Coronary artery (tissue), 2 donors: Measurements from ENCODE around the gene HMGCR.
"Not testable (repeated sequence)": the region's sequence is repeated elsewhere in the genome, so short reads cannot be mapped to it uniquely, and the experiment has no call there.

Experiments
- DNase-seq: peaks from one replicate; pipeline ENCODE4 v3.0.0-alpha.2; 2017; ENCODE audit warnings: low spot score
- H3K27ac ChIP-seq, 2 donors: fragments of 200-600 bp; sonication (generic); one replicate each; pipeline ENCODE4 v1.5.1; 2016 to 2019
- H3K4me3 ChIP-seq: fragments of 200-600 bp; sonication (generic); 2 replicates; pipeline ENCODE4 v1.5.1; 2016; ENCODE audit warnings: mild to moderate bottlenecking, moderate library complexity
- TF ChIP-seq, protein P1 (sequence below): fragments of 200-600 bp; sonication (generic); IDR thresholded peaks from one replicate; pipeline ENCODE4 v1.5.1; 2019; ENCODE audit warnings: antibody characterized with exemption

Gene HMGCR

DNA sequence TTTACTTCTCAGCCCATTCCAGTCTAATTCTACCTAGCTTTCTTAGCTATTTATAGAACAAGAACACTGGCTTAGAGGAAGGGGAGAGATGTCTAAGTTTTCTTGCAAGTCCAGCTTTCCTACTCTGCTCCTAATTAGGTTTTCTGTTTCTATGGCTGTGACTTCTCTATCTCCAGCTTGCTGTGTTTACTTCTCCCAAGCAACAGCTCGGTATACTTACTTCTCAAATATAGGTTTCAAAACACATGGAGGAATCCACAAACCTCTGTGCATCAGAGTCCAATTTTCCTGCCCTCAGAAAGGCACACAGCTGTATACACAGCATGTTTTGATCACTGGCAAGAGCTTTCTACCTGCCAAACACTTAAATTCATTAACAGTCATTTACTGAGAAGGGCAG is 17.4 kb upstream of the HMGCR start:
- no peak overlapping the region for H3K27ac ChIP-seq

DNA sequence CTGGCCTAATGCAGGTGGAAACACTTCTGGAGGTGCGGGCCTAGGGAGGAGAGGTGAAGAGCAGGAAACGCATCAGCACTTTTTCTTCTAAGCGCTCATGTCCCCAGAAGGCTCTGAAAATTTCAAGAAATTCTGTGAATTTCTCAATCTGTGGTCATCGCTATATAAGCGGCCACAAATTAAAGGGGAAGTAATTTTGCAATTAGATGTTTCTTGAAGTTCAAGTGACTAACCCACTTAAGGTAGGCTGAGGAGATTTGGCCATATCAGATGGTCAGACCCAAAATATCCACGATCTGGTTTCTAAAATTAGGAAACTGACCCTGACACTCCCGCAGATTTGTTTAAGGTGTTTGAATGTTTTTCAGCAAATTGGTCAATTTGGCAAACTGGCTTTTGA is 16.6 kb upstream of the HMGCR start:
- TF ChIP-seq, protein P1, sequence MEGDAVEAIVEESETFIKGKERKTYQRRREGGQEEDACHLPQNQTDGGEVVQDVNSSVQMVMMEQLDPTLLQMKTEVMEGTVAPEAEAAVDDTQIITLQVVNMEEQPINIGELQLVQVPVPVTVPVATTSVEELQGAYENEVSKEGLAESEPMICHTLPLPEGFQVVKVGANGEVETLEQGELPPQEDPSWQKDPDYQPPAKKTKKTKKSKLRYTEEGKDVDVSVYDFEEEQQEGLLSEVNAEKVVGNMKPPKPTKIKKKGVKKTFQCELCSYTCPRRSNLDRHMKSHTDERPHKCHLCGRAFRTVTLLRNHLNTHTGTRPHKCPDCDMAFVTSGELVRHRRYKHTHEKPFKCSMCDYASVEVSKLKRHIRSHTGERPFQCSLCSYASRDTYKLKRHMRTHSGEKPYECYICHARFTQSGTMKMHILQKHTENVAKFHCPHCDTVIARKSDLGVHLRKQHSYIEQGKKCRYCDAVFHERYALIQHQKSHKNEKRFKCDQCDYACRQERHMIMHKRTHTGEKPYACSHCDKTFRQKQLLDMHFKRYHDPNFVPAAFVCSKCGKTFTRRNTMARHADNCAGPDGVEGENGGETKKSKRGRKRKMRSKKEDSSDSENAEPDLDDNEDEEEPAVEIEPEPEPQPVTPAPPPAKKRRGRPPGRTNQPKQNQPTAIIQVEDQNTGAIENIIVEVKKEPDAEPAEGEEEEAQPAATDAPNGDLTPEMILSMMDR: no peak
- H3K4me3 ChIP-seq: no peak overlapping the region
- DNase-seq: no peak
- no peak overlapping the region for H3K27ac ChIP-seq

More for the DNA sequence above, 17.4 kb upstream of the HMGCR start:
- TF ChIP-seq, protein P1: no peak
- no peak overlapping the region for H3K4me3 ChIP-seq
- no peak for DNase-seq

DNA sequence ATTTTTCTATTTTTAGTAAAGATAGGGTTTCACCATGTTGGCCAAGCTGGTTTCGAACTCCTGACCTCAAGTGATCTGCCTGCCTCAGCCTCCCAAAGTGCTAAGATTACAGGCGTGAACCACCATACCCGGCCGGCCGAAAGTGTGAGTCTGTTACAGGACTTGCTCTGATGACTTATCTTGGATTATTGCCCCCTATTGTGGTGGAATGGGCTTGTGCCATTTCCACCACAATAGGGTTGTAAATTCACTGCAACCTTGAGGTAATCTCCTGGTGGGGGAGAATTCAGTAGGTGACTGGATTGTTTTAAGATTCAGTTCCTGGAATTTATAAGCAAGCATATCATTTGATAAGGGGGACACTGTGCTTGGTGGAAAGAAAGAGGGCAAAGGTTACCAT is 15.0 kb upstream of the HMGCR start:
- DNase-seq: no peak
- Histone ChIP-seq H3K4me3 (no peak overlapping the region), H3K27ac (no peak overlapping the region)
- TF ChIP-seq, protein P1: no peak

DNA sequence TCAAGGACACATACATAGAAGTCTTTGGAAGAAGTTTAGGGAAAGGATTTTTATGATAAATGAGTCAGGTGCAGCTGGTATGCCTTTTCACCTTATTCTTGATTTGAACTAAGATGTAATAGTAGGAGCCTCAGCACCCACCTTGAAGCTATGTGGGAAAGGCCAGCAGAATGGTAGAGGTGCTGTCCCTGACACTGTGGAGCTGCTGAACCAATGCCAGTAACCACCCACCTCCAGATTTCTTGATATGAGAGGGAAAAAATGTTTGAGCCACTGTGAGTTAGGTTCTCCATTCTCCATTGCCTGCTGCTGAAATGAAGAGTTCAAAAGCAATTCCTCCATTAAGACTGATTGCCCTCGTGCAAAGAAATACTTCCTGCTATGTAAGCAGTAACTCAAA is 12.2 kb upstream of the HMGCR start:
- no peak overlapping the region for H3K27ac ChIP-seq
- H3K4me3 ChIP-seq: no peak overlapping the region
- TF ChIP-seq, protein P1: no peak
- no peak for DNase-seq

DNA sequence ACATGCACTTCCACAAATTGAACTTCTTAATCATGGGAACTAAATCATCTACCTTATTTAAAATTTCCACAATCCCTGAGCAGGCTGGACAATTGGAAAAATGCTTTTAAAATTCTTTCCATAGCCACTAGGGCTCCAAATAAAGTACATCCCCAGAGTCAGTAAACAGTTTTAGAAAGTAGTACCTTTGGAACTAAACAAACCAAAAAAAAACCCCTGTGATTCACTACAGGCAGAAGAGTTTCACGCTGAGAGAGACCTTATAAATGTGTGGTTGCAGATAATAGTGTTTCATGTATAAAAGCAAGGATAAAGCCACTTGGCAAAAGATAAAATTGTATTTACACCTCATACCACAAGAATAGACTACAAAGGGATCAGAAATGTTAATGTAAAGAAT is 11.8 kb upstream of the HMGCR start:
- no peak overlapping the region for H3K4me3 ChIP-seq
- no peak overlapping the region for H3K27ac ChIP-seq
- no peak for DNase-seq
- TF ChIP-seq, protein P1: no peak

DNA sequence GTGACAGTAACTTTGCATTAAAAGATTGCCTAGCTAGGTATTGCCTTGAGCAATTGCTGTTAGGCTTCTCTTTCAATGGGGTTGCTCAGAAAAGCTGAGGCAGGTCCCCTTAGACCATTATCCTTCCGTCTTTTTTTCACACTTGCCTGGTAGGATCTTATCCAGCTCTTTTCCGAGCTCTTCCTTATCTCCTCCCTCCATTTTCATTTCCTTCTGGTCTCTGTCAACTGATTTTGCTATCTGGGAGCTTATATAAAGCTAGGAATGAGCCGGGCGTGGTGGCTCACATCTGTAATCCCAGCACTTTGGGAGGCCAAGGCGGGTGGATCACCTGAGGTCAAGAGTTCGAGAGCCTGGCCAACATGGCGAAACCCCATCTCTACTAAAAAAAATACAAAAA is 6.6 kb upstream of the HMGCR start:
- TF ChIP-seq, protein P1: no peak
- no peak overlapping the region for H3K27ac ChIP-seq
- H3K4me3 ChIP-seq: no peak overlapping the region
- DNase-seq: no peak

DNA sequence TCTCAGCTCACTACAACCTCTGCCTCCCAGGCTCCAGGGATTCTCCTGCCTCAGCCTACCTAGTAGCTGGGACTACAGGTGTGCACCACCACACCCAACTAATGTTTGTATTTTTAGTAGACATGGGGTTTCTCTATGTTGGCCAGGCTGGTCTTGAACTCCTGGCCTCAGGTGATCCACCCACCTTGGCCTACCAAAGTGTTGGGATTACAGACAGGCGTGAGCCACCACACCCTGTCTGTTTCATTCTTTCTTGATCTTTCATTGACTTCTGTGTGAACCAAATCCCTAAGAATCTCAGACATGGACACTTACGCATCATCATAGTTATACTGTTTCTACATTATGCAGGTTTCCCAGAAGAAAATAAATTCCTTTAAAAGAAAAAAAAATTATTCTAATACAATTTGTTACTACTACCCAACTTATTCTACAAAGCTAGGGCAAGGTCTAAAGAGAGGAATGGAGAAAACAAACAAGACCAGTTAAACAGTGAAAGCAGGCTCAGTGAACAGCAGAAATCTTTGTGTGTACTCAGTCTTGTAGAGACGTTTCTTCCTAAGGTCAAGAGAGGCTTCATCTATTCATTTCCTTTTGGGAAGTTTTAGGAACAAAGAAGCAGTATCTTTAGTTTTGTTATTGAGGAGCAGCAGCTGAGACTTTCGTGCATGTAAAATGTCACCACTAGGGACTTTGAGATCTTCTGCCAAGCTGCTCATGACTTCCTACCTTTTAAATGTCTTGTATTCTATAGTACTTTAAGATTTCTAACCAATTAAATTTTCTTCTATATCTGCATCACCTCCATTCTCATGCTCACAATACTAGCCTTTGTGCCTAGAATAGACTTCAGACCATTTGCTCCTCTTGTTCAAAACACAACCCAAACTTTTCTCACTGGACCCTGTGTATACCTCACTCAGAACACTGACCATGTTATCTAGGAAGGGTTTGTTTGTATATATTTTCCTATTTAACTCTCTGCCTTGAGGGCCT is 5.6 kb upstream of the HMGCR start:
- H3K4me3 ChIP-seq: no peak overlapping the region
- TF ChIP-seq, protein P1: no peak
- DNase-seq: no peak
- no peak overlapping the region for H3K27ac ChIP-seq

DNA sequence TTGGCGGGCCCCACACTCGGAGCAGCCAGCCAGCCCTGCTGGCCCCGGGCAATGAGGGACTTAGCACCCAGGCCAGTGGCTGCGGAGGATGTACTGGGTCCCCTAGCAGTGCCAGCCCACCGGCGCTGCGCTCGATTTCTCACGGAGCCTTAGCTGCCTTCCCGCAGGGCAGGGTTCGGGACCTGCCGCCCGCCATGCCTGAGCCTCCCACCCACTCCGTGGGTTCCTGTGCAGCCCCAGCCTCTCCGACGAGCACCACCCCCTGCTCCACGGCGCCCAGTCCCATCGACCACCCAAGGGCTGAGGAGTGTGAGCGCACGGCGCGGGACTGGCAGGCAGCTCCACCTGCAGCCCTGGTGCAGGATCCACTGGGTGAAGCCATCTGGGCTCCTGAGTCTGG is 3.3 kb upstream of the HMGCR start:
- not testable (repeated sequence) for H3K4me3 ChIP-seq, H3K27ac ChIP-seq, DNase-seq

DNA sequence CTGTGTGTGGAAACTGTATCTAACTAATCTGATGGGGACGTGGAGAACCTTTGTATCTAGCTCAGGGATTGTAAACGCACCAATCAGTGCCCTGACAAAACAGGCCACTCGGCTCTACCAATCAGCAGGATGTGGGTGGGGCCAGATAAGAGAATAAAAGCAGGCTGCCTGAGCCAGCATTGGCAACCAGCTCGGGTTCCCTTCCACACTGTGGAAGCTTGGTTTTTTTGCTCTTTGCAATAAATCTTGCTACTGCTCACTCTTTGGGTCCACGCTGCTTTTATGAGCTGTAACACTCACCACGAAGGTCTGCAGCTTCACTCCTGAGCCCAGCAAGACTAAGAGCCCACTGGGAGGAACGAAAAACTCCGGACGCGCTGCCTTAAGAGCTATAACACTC is 2.6 kb upstream of the HMGCR start:
- H3K27ac ChIP-seq, H3K4me3 ChIP-seq, DNase-seq: not testable (repeated sequence)
